ENCODE data around the gene EZH1. TPM values are rescaled to one million over a fixed set of nuclear protein-coding genes. Genes with fewer than 3 reads are reported as not detected.

The EZH1 gene
- total RNA-seq, 1 experiment from 2014 or later = 22.4 TPM

GRCh38 chr17:42675965-42676423, 68.8 kb downstream of the EZH1 start (continued):
- TF ChIP-seq CTCF (IDR thresholded peaks at IDR 0.05) = no peak
- no peak for TF ChIP-seq PREB (CRISPR knock-in tag; IDR thresholded peaks at IDR 0.05; ENCODE audit: borderline replicate concordance)
- no peak for TF ChIP-seq EMX1 (CRISPR knock-in tag; IDR thresholded peaks at IDR 0.05)
- TF ChIP-seq IRF1 (CRISPR knock-in tag; IDR thresholded peaks at IDR 0.05) = no peak
- no peak for TF ChIP-seq ZNF396 (CRISPR knock-in tag; IDR thresholded peaks at IDR 0.05; ENCODE audit: borderline replicate concordance)
- TF ChIP-seq MXD4 (CRISPR knock-in tag; IDR thresholded peaks at IDR 0.05; ENCODE audit: borderline replicate concordance) = no peak
- TF ChIP-seq MYBL2 (CRISPR knock-in tag; IDR thresholded peaks at IDR 0.05) = no peak
- TF ChIP-seq NR1H2 (CRISPR knock-in tag; IDR thresholded peaks at IDR 0.05) = no peak
- no peak for TF ChIP-seq ZBTB43 (CRISPR knock-in tag; IDR thresholded peaks at IDR 0.05)
- peak; percentile 60 for TF ChIP-seq ZNF263 (CRISPR knock-in tag; IDR thresholded peaks at IDR 0.05; ENCODE audit: low read depth)
- no peak for TF ChIP-seq CDX4 (CRISPR knock-in tag; IDR thresholded peaks at IDR 0.05; ENCODE audit: borderline replicate concordance)
- TF ChIP-seq ZNF138 (CRISPR knock-in tag; conservative IDR thresholded peaks at IDR 0.05) = no peak
- TF ChIP-seq CREB1 (CRISPR knock-in tag; IDR thresholded peaks at IDR 0.05) = no peak
- TF ChIP-seq ZNF425 (CRISPR knock-in tag; conservative IDR thresholded peaks at IDR 0.05) = no peak
- TF ChIP-seq ZMAT4 (CRISPR knock-in tag; IDR thresholded peaks at IDR 0.05) = no peak
- TF ChIP-seq TEAD1 (CRISPR knock-in tag; IDR thresholded peaks at IDR 0.05) = peak; percentile 13; the same call in 1 of the 2 replicates
- TF ChIP-seq JUN (CRISPR knock-in tag; IDR thresholded peaks at IDR 0.05) = no peak
- no peak for TF ChIP-seq SP1 (CRISPR knock-in tag; conservative IDR thresholded peaks at IDR 0.05)

Data from WTC11 (cell line).